Measurements from ENCODE around the gene RNF10.
A peak's percentile ranks its signal among the peaks of the same experiment; 100 is the strongest.
"Not testable (repeated sequence)": the region's sequence is repeated elsewhere in the genome, so short reads cannot be mapped to it uniquely, and the experiment has no call there.

RNF10 gene

GRCh38 chr12:120596901-120597300 is 62.7 kb downstream of the RNF10 start:
- no peak for TF ChIP-seq CTCF (IDR thresholded peaks at IDR 0.05; ENCODE audit: low read depth, low read length, missing control alignments)
- Histone ChIP-seq H3K27me3 (replicated peaks) (no peaks in the 10 kb centered on the region), H3K27ac (no peak overlapping the region), H3K4me3 (ENCODE audit: low read depth, low read length) (no peak overlapping the region), H3K36me3 (replicated peaks) (no peaks in the 10 kb centered on the region)
- in situ Hi-C loops (cut with HindIII; ENCODE audit: low pct_ligation_motif_present, low sequenced_read_pairs): no loop called here
- DNase-seq: no peak

GRCh38 chr12:120597861-120598260 is 63.7 kb downstream of the RNF10 start:
- Histone ChIP-seq H3K27ac (no peak overlapping the region), H3K4me3 (ENCODE audit: low read depth, low read length) (no peak overlapping the region), H3K27me3 (replicated peaks) (no peaks in the 10 kb centered on the region), H3K36me3 (replicated peaks) (no peaks in the 10 kb centered on the region)
- in situ Hi-C loops (cut with HindIII; ENCODE audit: low pct_ligation_motif_present, low sequenced_read_pairs): no loop called here
- no peak for DNase-seq
- no peak for TF ChIP-seq CTCF (IDR thresholded peaks at IDR 0.05; ENCODE audit: low read depth, low read length, missing control alignments)

GRCh38 chr12:120598674-120599463 is 64.7 kb downstream of the RNF10 start:
- in situ Hi-C loops (cut with HindIII; ENCODE audit: low pct_ligation_motif_present, low sequenced_read_pairs): no loop called here
- Histone ChIP-seq H3K27ac (no peak overlapping the region), H3K27me3 (replicated peaks) (no peaks in the 10 kb centered on the region), H3K4me3 (ENCODE audit: low read depth, low read length) (no peak overlapping the region), H3K36me3 (replicated peaks) (no peaks in the 10 kb centered on the region)
- no peak for TF ChIP-seq CTCF (IDR thresholded peaks at IDR 0.05; ENCODE audit: low read depth, low read length, missing control alignments)
- DNase-seq: peak; percentile 36

DNA sequence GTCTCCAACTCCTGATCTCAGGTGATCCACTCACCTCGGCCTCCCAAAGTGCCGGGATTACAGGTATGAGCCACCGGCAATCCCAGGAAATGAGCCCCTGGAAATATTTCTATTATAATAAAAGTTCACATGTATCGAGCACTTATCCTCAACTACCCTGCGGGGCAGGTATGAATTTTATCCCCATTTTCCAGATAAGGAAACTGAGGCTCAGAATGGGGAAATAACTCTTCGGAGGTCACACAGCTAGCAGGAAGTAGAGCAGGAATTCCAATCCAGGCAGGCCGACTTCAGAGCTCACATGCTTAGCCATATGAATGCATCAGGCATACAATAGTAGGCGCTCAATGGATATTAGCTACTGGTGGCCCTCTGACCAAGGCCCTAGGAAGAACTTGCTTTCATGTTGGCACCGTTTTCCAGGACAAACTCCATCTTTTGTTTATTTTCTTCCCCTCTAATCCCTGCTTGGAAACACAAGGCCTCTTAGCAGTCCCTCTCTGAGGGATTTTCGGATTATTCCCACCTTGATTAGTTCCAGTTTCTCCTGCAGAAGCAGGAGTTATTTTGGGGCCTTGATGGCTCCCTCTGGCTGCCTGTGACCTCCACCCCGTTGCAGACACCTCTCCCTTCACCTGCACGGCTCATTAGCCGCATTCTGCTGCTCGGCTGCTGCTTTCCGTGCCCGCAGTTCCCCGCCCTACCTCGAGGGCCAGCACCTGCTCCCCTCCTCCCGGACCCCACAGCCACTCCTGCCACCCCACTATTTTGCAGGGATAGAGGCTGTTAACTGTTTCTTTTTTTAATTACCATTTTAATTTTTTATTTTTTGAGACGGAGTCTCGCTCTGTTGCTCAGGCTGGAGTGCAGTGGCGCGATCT is 65.8 kb downstream of the RNF10 start:
- in situ Hi-C loops (cut with HindIII; ENCODE audit: low pct_ligation_motif_present, low sequenced_read_pairs): no loop called here
- Histone ChIP-seq H3K27me3 (replicated peaks) (no peaks in the 10 kb centered on the region), H3K36me3 (replicated peaks) (no peaks in the 10 kb centered on the region), H3K27ac (no peak overlapping the region), H3K4me3 (ENCODE audit: low read depth, low read length) (no peak overlapping the region)
- TF ChIP-seq CTCF (IDR thresholded peaks at IDR 0.05; ENCODE audit: low read depth, low read length, missing control alignments): no peak
- DNase-seq: no peak

DNA sequence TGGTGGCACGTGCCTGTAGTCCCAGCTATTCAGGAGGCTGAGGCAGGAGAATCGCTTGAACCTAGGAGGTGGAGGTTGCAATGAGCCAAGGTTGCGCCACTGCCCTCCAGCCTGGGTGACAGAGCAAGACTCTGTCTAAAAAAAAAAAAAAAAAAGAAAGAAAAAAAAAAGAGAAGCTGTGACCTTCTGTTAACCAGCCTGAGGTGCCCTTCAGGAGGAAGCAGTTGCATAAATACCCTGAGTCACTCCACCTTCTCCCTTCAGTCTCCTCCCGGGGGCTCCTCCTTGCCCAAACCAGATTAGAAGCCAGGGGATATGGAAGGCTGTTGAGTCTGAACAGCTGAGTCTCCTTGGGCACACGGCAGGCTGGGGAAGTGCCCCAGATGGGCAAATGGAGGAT is 68.3 kb downstream of the RNF10 start:
- in situ Hi-C loops (cut with HindIII; ENCODE audit: low pct_ligation_motif_present, low sequenced_read_pairs); H3K27ac ChIP-seq; H3K27me3 ChIP-seq (replicated peaks); H3K36me3 ChIP-seq (replicated peaks); H3K4me3 ChIP-seq (ENCODE audit: low read depth, low read length); DNase-seq: not testable (repeated sequence)

- no peak for DNase-seq
- H3K27ac ChIP-seq: no peak overlapping the region
- TF ChIP-seq CTCF (IDR thresholded peaks at IDR 0.05; ENCODE audit: low read depth, low read length, missing control alignments): no peak
- H3K27me3 ChIP-seq (replicated peaks): no peaks in the 10 kb centered on the region
- in situ Hi-C loops (cut with HindIII; ENCODE audit: low pct_ligation_motif_present, low sequenced_read_pairs): no loop called here
- no peaks in the 10 kb centered on the region for H3K36me3 ChIP-seq (replicated peaks)
- no peak overlapping the region for H3K4me3 ChIP-seq (ENCODE audit: low read depth, low read length)
Observed at GRCh38 chr12:120610560-120610959, 76.4 kb downstream of the RNF10 start.

- in situ Hi-C loops (cut with HindIII; ENCODE audit: low pct_ligation_motif_present, low sequenced_read_pairs); DNase-seq; H3K27ac ChIP-seq; H3K27me3 ChIP-seq (replicated peaks); H3K4me3 ChIP-seq (ENCODE audit: low read depth, low read length); H3K36me3 ChIP-seq (replicated peaks): not testable (repeated sequence)
Observed at GRCh38 chr12:120611534-120611933, 77.4 kb downstream of the RNF10 start.

All from brain microvascular endothelial cell (primary cell).